Measurements from ENCODE around the gene CES5A.

DNA sequence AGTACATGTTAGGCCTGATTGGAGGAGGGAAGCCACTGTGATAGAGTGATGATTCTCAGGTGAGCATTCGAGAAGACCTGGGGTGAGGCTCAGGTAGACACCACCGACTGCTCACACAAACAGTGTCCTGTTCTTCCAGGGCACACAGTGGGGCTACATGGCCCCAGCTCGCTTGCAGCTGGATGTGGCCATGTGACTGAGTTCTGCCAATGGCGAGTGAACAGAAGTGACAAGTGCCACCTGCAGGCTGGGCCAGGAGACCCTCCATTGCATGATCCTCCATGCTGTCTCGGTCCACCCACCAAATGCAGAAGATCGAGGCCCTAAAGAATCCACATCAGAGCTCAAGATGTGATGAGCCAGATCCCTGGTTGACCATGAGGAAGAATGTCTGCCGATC, 6.2 kb downstream of the CES5A start:
- TF ChIP-seq, protein P1, sequence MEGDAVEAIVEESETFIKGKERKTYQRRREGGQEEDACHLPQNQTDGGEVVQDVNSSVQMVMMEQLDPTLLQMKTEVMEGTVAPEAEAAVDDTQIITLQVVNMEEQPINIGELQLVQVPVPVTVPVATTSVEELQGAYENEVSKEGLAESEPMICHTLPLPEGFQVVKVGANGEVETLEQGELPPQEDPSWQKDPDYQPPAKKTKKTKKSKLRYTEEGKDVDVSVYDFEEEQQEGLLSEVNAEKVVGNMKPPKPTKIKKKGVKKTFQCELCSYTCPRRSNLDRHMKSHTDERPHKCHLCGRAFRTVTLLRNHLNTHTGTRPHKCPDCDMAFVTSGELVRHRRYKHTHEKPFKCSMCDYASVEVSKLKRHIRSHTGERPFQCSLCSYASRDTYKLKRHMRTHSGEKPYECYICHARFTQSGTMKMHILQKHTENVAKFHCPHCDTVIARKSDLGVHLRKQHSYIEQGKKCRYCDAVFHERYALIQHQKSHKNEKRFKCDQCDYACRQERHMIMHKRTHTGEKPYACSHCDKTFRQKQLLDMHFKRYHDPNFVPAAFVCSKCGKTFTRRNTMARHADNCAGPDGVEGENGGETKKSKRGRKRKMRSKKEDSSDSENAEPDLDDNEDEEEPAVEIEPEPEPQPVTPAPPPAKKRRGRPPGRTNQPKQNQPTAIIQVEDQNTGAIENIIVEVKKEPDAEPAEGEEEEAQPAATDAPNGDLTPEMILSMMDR (IDR thresholded peaks at IDR 0.05; ENCODE audit: low read depth, low read length) = no peak
- TF ChIP-seq EZH2phosphoT487 (IDR thresholded peaks at IDR 0.05; ENCODE audit: low read depth) = no peak
